ENCODE measurements around the gene TMEM151B. TPM values are rescaled to one million over a fixed set of nuclear protein-coding genes. Genes with fewer than 3 reads are reported as not detected.

Gene TMEM151B
- total and polyA plus RNA-seq, 9 of the 15 experiments (the other 6 are each of a cell fraction or from before 2014, with no cell fraction given), result not detected

DNA sequence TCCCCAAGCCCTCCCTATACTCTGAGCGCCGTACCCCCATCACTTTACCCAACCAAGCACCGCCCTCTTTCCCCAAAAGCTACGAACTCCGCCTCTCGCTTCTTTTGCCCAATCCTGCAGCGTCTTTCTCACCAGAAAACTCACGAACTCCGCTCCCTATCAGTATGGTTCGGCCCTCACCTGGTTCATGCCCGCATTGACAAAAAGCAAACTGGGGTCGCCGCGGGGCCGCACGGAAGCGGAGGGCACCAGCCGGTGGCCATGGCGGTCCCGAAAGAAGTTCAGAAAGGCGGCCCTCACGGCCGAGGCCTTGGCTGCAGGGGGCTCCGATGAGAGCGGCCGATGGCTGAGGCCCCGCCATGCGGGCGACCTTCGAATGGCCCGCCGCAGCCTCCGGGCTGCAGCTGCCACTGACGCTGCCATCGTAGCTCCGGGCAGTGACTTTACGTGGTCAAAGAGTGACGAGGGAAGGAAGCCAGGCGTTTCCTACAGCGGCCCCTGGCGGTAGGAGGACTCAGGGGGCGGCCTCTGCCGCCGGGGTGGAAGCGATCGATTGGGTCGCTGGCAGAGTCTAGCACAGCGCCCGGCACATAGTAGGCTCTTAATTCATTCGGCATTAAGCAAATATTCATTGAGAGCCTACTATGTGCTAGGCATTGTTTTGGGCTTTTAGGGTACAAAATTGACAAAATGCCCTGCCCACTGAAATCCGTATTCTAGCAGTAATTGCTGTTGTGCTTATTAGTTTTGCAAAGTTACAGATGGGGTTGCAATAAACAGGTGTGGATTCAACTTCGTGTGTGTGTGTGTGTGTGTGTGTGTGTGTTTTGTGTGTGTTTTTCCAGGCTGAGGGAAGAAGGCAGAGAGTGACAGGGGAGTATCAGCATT, 42.9 kb downstream of the TMEM151B start, which contains the start of gene AARS2 (continued):
- TF ChIP-seq, protein P1, sequence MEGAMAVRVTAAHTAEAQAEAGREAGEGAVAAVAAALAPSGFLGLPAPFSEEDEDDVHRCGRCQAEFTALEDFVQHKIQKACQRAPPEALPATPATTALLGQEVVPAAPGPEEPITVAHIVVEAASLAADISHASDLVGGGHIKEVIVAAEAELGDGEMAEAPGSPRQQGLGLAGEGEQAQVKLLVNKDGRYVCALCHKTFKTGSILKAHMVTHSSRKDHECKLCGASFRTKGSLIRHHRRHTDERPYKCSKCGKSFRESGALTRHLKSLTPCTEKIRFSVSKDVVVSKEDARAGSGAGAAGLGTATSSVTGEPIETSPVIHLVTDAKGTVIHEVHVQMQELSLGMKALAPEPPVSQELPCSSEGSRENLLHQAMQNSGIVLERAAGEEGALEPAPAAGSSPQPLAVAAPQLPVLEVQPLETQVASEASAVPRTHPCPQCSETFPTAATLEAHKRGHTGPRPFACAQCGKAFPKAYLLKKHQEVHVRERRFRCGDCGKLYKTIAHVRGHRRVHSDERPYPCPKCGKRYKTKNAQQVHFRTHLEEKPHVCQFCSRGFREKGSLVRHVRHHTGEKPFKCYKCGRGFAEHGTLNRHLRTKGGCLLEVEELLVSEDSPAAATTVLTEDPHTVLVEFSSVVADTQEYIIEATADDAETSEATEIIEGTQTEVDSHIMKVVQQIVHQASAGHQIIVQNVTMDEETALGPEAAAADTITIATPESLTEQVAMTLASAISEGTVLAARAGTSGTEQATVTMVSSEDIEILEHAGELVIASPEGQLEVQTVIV (CRISPR knock-in tag; IDR thresholded peaks at IDR 0.05; ENCODE audit: borderline replicate concordance), result no peak
- TF ChIP-seq PML (IDR thresholded peaks at IDR 0.05; ENCODE audit: low read length) (peak; percentile 92), ZNF644 (tag; IDR thresholded peaks at IDR 0.05; ENCODE audit: low read depth) (no peak), CEBPG (CRISPR knock-in tag; IDR thresholded peaks at IDR 0.05) (no peak; the same call in 1 of the 2 replicates), CEBPG (tag; conservative IDR thresholded peaks at IDR 0.05 in 1 of 2, IDR thresholded peaks at IDR 0.05 in 1 of 2) (no peak), BMI1 (IDR thresholded peaks at IDR 0.05; ENCODE audit: low read length) (0 out of 2 replicates have a peak, but pooled peaks have one; percentile 5), BRD9 (IDR thresholded peaks at IDR 0.05; ENCODE audit: low read depth, partially characterized antibody) (no peak), NFE2L1 (tag; IDR thresholded peaks at IDR 0.05; ENCODE audit: borderline replicate concordance, low read depth) (no peak), MEF2D (tag; conservative IDR thresholded peaks at IDR 0.05; ENCODE audit: low read depth) (0 out of 2 replicates have a peak, but pooled peaks have one; percentile 33), ZNF184 (CRISPR knock-in tag; IDR thresholded peaks at IDR 0.05) (no peak), HCFC1 (IDR thresholded peaks at IDR 0.05; ENCODE audit: low read depth, low read length) (peak; percentile 86), GABPB1 (CRISPR knock-in tag; IDR thresholded peaks at IDR 0.05) (peak; percentile 86), CHD1 (IDR thresholded peaks at IDR 0.05; ENCODE audit: low read length) (peak; percentile 97)
- TF ChIP-seq, protein P2, sequence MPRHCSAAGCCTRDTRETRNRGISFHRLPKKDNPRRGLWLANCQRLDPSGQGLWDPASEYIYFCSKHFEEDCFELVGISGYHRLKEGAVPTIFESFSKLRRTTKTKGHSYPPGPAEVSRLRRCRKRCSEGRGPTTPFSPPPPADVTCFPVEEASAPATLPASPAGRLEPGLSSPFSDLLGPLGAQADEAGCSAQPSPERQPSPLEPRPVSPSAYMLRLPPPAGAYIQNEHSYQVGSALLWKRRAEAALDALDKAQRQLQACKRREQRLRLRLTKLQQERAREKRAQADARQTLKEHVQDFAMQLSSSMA (CRISPR knock-in tag; IDR thresholded peaks at IDR 0.05), result peak; percentile 89
- TF ChIP-seq, protein P3, sequence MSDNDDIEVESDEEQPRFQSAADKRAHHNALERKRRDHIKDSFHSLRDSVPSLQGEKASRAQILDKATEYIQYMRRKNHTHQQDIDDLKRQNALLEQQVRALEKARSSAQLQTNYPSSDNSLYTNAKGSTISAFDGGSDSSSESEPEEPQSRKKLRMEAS (CRISPR knock-in tag; IDR thresholded peaks at IDR 0.05), result peak; percentile 67
- TF ChIP-seq, protein P4, sequence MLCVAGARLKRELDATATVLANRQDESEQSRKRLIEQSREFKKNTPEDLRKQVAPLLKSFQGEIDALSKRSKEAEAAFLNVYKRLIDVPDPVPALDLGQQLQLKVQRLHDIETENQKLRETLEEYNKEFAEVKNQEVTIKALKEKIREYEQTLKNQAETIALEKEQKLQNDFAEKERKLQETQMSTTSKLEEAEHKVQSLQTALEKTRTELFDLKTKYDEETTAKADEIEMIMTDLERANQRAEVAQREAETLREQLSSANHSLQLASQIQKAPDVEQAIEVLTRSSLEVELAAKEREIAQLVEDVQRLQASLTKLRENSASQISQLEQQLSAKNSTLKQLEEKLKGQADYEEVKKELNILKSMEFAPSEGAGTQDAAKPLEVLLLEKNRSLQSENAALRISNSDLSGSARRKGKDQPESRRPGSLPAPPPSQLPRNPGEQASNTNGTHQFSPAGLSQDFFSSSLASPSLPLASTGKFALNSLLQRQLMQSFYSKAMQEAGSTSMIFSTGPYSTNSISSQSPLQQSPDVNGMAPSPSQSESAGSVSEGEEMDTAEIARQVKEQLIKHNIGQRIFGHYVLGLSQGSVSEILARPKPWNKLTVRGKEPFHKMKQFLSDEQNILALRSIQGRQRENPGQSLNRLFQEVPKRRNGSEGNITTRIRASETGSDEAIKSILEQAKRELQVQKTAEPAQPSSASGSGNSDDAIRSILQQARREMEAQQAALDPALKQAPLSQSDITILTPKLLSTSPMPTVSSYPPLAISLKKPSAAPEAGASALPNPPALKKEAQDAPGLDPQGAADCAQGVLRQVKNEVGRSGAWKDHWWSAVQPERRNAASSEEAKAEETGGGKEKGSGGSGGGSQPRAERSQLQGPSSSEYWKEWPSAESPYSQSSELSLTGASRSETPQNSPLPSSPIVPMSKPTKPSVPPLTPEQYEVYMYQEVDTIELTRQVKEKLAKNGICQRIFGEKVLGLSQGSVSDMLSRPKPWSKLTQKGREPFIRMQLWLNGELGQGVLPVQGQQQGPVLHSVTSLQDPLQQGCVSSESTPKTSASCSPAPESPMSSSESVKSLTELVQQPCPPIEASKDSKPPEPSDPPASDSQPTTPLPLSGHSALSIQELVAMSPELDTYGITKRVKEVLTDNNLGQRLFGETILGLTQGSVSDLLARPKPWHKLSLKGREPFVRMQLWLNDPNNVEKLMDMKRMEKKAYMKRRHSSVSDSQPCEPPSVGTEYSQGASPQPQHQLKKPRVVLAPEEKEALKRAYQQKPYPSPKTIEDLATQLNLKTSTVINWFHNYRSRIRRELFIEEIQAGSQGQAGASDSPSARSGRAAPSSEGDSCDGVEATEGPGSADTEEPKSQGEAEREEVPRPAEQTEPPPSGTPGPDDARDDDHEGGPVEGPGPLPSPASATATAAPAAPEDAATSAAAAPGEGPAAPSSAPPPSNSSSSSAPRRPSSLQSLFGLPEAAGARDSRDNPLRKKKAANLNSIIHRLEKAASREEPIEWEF (CRISPR knock-in tag; IDR thresholded peaks at IDR 0.05), result no peak
- TF ChIP-seq, protein P5, sequence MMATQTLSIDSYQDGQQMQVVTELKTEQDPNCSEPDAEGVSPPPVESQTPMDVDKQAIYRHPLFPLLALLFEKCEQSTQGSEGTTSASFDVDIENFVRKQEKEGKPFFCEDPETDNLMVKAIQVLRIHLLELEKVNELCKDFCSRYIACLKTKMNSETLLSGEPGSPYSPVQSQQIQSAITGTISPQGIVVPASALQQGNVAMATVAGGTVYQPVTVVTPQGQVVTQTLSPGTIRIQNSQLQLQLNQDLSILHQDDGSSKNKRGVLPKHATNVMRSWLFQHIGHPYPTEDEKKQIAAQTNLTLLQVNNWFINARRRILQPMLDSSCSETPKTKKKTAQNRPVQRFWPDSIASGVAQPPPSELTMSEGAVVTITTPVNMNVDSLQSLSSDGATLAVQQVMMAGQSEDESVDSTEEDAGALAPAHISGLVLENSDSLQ (IDR thresholded peaks at IDR 0.05), result no peak

All from K562 (cell line).